Measurements from ENCODE around the gene FCAR.
"Not testable (repeated sequence)": the region's sequence is repeated elsewhere in the genome, so short reads cannot be mapped to it uniquely, and the experiment has no call there.

Gene FCAR

DNA sequence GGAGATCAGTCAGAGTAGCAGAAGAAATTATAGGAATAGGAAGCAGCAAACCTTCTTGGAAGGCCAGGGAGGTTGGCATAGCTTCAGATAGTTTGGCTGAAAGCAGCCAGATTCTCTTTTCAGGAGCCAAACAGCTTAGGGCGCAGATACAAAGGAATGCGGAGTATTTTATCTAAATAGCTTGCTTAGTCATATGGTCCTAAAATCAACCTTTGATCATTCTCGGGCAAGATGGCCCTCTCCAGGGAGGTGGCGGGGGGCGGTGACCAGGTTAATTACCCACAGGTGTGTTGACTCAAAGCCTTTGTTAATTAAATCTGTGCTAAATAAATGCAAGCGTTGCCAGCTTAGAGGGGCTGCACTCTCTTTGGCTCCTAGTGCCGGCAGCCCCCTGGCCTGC, 19.4 kb downstream of the FCAR start:
- H3K9me3 ChIP-seq (ENCODE audit: insufficient read depth, low read length): no peaks in the 10 kb centered on the region
- no peaks in the 10 kb centered on the region for H3K4me1 ChIP-seq (ENCODE audit: low read length)
- no peak overlapping the region for H3K4me2 ChIP-seq (ENCODE audit: low read length)
- TF ChIP-seq, protein P1, sequence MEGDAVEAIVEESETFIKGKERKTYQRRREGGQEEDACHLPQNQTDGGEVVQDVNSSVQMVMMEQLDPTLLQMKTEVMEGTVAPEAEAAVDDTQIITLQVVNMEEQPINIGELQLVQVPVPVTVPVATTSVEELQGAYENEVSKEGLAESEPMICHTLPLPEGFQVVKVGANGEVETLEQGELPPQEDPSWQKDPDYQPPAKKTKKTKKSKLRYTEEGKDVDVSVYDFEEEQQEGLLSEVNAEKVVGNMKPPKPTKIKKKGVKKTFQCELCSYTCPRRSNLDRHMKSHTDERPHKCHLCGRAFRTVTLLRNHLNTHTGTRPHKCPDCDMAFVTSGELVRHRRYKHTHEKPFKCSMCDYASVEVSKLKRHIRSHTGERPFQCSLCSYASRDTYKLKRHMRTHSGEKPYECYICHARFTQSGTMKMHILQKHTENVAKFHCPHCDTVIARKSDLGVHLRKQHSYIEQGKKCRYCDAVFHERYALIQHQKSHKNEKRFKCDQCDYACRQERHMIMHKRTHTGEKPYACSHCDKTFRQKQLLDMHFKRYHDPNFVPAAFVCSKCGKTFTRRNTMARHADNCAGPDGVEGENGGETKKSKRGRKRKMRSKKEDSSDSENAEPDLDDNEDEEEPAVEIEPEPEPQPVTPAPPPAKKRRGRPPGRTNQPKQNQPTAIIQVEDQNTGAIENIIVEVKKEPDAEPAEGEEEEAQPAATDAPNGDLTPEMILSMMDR (IDR thresholded peaks at IDR 0.05; ENCODE audit: low read depth, low read length): no peak
- TF ChIP-seq EZH2phosphoT487 (IDR thresholded peaks at IDR 0.05; ENCODE audit: low read depth): no peak
- H3K27me3 ChIP-seq (ENCODE audit: low read depth, low read length): no peaks in the 10 kb centered on the region
- H3K4me3 ChIP-seq (ENCODE audit: low read length): no peak overlapping the region
- no peaks in the 10 kb centered on the region for H4K20me1 ChIP-seq (ENCODE audit: insufficient read depth, low read length)
- H2AFZ ChIP-seq (ENCODE audit: low read depth, low read length): no peak overlapping the region
- H3K27ac ChIP-seq (ENCODE audit: low read length): no peak overlapping the region
- no peak overlapping the region for H3K9ac ChIP-seq (ENCODE audit: low read length)
- no peaks in the 10 kb centered on the region for H3K36me3 ChIP-seq (replicated peaks; ENCODE audit: low read depth, low read length)
- no peaks in the 10 kb centered on the region for H3K79me2 ChIP-seq (ENCODE audit: low read length)

DNA sequence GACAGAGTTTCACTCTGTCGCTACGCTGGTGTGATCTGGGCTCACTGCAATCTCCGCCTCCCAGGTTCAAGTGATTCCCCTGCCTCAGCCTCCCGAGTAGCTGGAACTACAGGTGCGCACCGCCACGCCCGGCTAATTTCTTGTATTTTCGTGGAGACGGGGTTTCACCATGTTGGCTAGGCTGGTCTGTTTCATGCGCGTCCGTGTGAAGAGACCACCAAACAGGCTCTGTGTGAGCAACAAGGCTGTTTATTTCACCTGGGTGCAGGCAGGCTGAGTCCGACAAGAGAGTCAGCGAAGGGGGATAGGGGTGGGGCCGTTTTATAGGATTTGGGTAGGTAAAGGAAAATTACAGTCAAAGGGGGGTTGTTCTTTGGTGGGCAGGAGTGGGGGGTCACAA, 20.1 kb downstream of the FCAR start:
- H4K20me1 ChIP-seq (ENCODE audit: insufficient read depth, low read length); H2AFZ ChIP-seq (ENCODE audit: low read depth, low read length); H3K9me3 ChIP-seq (ENCODE audit: insufficient read depth, low read length); H3K27me3 ChIP-seq (ENCODE audit: low read depth, low read length); H3K4me1 ChIP-seq (ENCODE audit: low read length); H3K36me3 ChIP-seq (replicated peaks; ENCODE audit: low read depth, low read length); H3K79me2 ChIP-seq (ENCODE audit: low read length); H3K9ac ChIP-seq (ENCODE audit: low read length); H3K27ac ChIP-seq (ENCODE audit: low read length); H3K4me2 ChIP-seq (ENCODE audit: low read length); H3K4me3 ChIP-seq (ENCODE audit: low read length): not testable (repeated sequence)

DNA sequence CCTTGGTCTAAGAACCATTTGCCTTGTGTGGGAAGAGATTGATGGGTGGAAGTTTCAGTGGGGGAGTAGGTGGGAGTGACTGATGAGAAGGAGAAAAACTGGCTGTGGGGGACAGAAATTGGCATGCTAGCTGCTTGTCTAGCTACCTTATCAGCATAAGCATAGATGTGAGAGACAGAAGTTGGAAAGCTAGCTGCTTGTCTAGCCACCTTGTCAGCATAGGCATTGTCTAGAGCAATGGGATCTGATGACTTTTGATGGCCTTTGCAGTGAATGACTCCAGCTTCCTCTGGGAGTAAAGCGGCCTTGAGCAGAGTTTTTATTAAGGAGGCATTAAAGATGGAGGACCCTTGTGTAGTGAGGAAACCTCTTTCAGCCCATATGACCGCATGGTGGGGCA, 22.0 kb downstream of the FCAR start:
- Histone ChIP-seq H3K79me2 (ENCODE audit: low read length) (no peaks in the 10 kb centered on the region), H3K27ac (ENCODE audit: low read length) (no peak overlapping the region), H3K9me3 (ENCODE audit: insufficient read depth, low read length) (no peaks in the 10 kb centered on the region), H3K4me1 (ENCODE audit: low read length) (no peaks in the 10 kb centered on the region), H3K4me3 (ENCODE audit: low read length) (no peak overlapping the region), H3K4me2 (ENCODE audit: low read length) (no peak overlapping the region), H4K20me1 (ENCODE audit: insufficient read depth, low read length) (no peaks in the 10 kb centered on the region), H2AFZ (ENCODE audit: low read depth, low read length) (no peak overlapping the region), H3K9ac (ENCODE audit: low read length) (no peak overlapping the region), H3K36me3 (replicated peaks; ENCODE audit: low read depth, low read length) (no peaks in the 10 kb centered on the region), H3K27me3 (ENCODE audit: low read depth, low read length) (no peaks in the 10 kb centered on the region)
- TF ChIP-seq EZH2phosphoT487 (IDR thresholded peaks at IDR 0.05; ENCODE audit: low read depth): no peak
- TF ChIP-seq, protein P1 (IDR thresholded peaks at IDR 0.05; ENCODE audit: low read depth, low read length): no peak

DNA sequence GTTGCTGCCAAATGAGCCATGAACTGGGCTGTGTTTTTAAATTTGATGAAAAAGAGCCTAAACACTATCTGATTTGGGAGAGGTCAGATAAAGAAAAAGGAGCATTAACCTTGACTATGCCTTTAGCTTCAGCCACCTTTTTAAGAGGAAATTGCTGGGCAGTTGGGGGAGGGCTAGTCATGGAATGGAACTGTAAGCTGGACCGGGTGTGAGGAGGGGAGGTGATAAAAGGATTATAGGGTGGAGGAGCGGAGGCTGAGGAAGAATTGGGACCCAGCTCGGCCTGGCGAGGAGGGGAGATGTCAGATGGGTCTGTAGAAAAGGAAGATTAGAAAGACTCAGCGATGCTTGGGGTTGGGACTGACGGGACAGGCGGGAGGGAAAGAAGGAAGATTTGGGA, 24.6 kb downstream of the FCAR start:
- H3K4me3 ChIP-seq (ENCODE audit: low read length); H3K27me3 ChIP-seq (ENCODE audit: low read depth, low read length); H3K4me2 ChIP-seq (ENCODE audit: low read length): not testable (repeated sequence)

DNA sequence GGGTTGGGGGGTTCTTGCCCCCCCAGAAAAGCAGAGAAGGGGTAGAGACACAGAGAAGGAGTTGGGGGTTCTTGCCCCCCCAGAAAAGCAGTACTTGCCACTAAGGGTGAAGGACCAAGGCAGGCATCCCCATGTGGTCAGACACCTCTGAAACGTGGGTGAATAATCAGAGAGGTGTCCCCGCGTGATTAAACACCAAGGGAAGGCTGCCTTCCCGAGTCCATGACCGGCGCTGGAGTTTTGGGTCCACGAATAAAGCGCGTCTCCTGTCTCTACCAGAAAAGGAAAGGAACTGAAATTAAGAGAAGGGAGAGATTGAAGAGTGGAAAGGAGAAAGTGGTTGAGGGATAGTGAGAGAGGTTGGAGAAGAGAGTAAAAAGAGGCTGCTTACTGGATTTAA, 25.6 kb downstream of the FCAR start:
- H3K4me1 ChIP-seq (ENCODE audit: low read length); H3K4me3 ChIP-seq (ENCODE audit: low read length); H2AFZ ChIP-seq (ENCODE audit: low read depth, low read length); H3K27ac ChIP-seq (ENCODE audit: low read length); H3K79me2 ChIP-seq (ENCODE audit: low read length); H3K27me3 ChIP-seq (ENCODE audit: low read depth, low read length); H3K9me3 ChIP-seq (ENCODE audit: insufficient read depth, low read length); H4K20me1 ChIP-seq (ENCODE audit: insufficient read depth, low read length); H3K36me3 ChIP-seq (replicated peaks; ENCODE audit: low read depth, low read length); H3K4me2 ChIP-seq (ENCODE audit: low read length); H3K9ac ChIP-seq (ENCODE audit: low read length): not testable (repeated sequence)

More for the DNA sequence above, 24.6 kb downstream of the FCAR start:
- not testable (repeated sequence) for H2AFZ ChIP-seq (ENCODE audit: low read depth, low read length); H4K20me1 ChIP-seq (ENCODE audit: insufficient read depth, low read length); H3K27ac ChIP-seq (ENCODE audit: low read length); H3K4me1 ChIP-seq (ENCODE audit: low read length); H3K9ac ChIP-seq (ENCODE audit: low read length); H3K9me3 ChIP-seq (ENCODE audit: insufficient read depth, low read length); H3K79me2 ChIP-seq (ENCODE audit: low read length); H3K36me3 ChIP-seq (replicated peaks; ENCODE audit: low read depth, low read length)

DNA sequence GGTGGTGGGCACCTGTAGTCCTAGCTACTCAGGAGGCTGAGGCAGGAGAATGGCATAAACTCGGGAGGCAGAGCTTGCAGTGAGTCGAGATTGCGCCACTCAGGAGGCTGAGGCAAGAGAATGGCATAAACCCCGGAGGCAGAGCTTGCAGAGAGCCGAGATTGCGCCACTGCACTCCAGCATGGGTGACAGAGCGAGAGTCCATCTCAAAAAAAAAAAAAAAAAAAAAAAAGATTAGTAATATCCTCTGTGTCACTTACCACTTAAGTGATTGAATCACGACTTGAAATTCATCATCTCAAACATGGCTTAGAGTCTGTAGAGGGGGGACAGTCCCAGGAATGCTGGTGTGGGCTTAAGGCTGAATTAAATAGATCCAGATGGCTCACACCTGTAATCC, 27.1 kb downstream of the FCAR start:
- H4K20me1 ChIP-seq (ENCODE audit: insufficient read depth, low read length); H3K4me3 ChIP-seq (ENCODE audit: low read length); H3K79me2 ChIP-seq (ENCODE audit: low read length); H3K4me1 ChIP-seq (ENCODE audit: low read length); H3K27ac ChIP-seq (ENCODE audit: low read length); H2AFZ ChIP-seq (ENCODE audit: low read depth, low read length); H3K36me3 ChIP-seq (replicated peaks; ENCODE audit: low read depth, low read length); H3K4me2 ChIP-seq (ENCODE audit: low read length); H3K9me3 ChIP-seq (ENCODE audit: insufficient read depth, low read length); H3K9ac ChIP-seq (ENCODE audit: low read length); H3K27me3 ChIP-seq (ENCODE audit: low read depth, low read length): not testable (repeated sequence)

All from OCI-LY3 (cell line).